ENCODE results near the gene NCBP2.

NCBP2 gene

GRCh38 chr3:196931828-196932587 lies 10.3 kb downstream of the NCBP2 start:
- Histone ChIP-seq H3K79me2 (ENCODE audit: insufficient read depth, low read length) (no peaks in the 10 kb centered on the region), H3K9me2 (ENCODE audit: low read depth, low read length) (no peaks in the 10 kb centered on the region), H3K9ac (ENCODE audit: low read length) (peak overlapping the region; percentile 46), H3K27ac (ENCODE audit: low read depth, low read length, poor library complexity, severe bottlenecking) (peak overlapping the region; percentile 94), H4K20me1 (ENCODE audit: insufficient read depth, low read length) (no peaks in the 10 kb centered on the region), H3F3A (ENCODE audit: insufficient read depth, low read length) (peaks cover 5% of the 10 kb centered on the region; the same call in 1 of the 2 replicates), H3K9me3 (ENCODE audit: low read length) (no peaks in the 10 kb centered on the region), H3K4me1 (ENCODE audit: insufficient read depth, low read length, severe bottlenecking) (peaks cover 36% of the 10 kb centered on the region), H3K4me2 (ENCODE audit: low read length) (peak overlapping the region; percentile 64), H3K36me3 (ENCODE audit: insufficient read depth, low read length) (peaks cover 72% of the 10 kb centered on the region), H3K27me3 (ENCODE audit: insufficient read depth, low read length) (no peaks in the 10 kb centered on the region), H2AFZ (ENCODE audit: low read length) (no peak overlapping the region), H3K4me3 (ENCODE audit: low read depth, low read length, poor library complexity, severe bottlenecking) (peak overlapping the region; percentile 42)
- TF ChIP-seq CTCF (IDR thresholded peaks at IDR 0.05; ENCODE audit: low read length) (no peak), EZH2 (IDR thresholded peaks at IDR 0.05; ENCODE audit: borderline replicate concordance, low read length) (no peak)

GRCh38 chr3:196931157-196931556 lies 11.2 kb downstream of the NCBP2 start:
- H4K20me1 ChIP-seq (ENCODE audit: insufficient read depth, low read length) = no peaks in the 10 kb centered on the region
- H3K4me1 ChIP-seq (ENCODE audit: insufficient read depth, low read length, severe bottlenecking) = peaks cover 36% of the 10 kb centered on the region
- H2AFZ ChIP-seq (ENCODE audit: low read length) = no peak overlapping the region
- no peaks in the 10 kb centered on the region for H3K79me2 ChIP-seq (ENCODE audit: insufficient read depth, low read length)
- peak overlapping the region; percentile 94 for H3K27ac ChIP-seq (ENCODE audit: low read depth, low read length, poor library complexity, severe bottlenecking)
- peak overlapping the region; percentile 42 for H3K4me3 ChIP-seq (ENCODE audit: low read depth, low read length, poor library complexity, severe bottlenecking)
- peak overlapping the region; percentile 64 for H3K4me2 ChIP-seq (ENCODE audit: low read length)
- H3K27me3 ChIP-seq (ENCODE audit: insufficient read depth, low read length) = no peaks in the 10 kb centered on the region
- no peaks in the 10 kb centered on the region for H3K9me2 ChIP-seq (ENCODE audit: low read depth, low read length)
- H3K36me3 ChIP-seq (ENCODE audit: insufficient read depth, low read length) = peaks cover 63% of the 10 kb centered on the region
- TF ChIP-seq EZH2 (IDR thresholded peaks at IDR 0.05; ENCODE audit: borderline replicate concordance, low read length) (no peak), CTCF (IDR thresholded peaks at IDR 0.05; ENCODE audit: low read length) (no peak)
- peaks cover 5% of the 10 kb centered on the region; the same call in 1 of the 2 replicates for H3F3A ChIP-seq (ENCODE audit: insufficient read depth, low read length)
- no peaks in the 10 kb centered on the region for H3K9me3 ChIP-seq (ENCODE audit: low read length)
- H3K9ac ChIP-seq (ENCODE audit: low read length) = peak overlapping the region; percentile 46; the same call in 1 of the 2 replicates

- H3K9ac ChIP-seq (ENCODE audit: low read length) = no peak overlapping the region
- TF ChIP-seq CTCF (IDR thresholded peaks at IDR 0.05; ENCODE audit: low read length) (no peak), EZH2 (IDR thresholded peaks at IDR 0.05; ENCODE audit: borderline replicate concordance, low read length) (no peak)
- no peaks in the 10 kb centered on the region for H3K27me3 ChIP-seq (ENCODE audit: insufficient read depth, low read length)
- peak overlapping the region; percentile 4 for H3K27ac ChIP-seq (ENCODE audit: low read depth, low read length, poor library complexity, severe bottlenecking)
- peaks cover 47% of the 10 kb centered on the region; the same call in 1 of the 2 replicates for H3K36me3 ChIP-seq (ENCODE audit: insufficient read depth, low read length)
- H3K9me3 ChIP-seq (ENCODE audit: low read length) = no peaks in the 10 kb centered on the region
- H3K4me2 ChIP-seq (ENCODE audit: low read length) = no peak overlapping the region
- no peak overlapping the region for H2AFZ ChIP-seq (ENCODE audit: low read length)
- H3K79me2 ChIP-seq (ENCODE audit: insufficient read depth, low read length) = no peaks in the 10 kb centered on the region
- H3F3A ChIP-seq (ENCODE audit: insufficient read depth, low read length) = no peaks in the 10 kb centered on the region; the same call in 1 of the 2 replicates
- no peak overlapping the region for H3K4me3 ChIP-seq (ENCODE audit: low read depth, low read length, poor library complexity, severe bottlenecking)
- no peaks in the 10 kb centered on the region for H4K20me1 ChIP-seq (ENCODE audit: insufficient read depth, low read length)
- H3K4me1 ChIP-seq (ENCODE audit: insufficient read depth, low read length, severe bottlenecking) = peaks cover 30% of the 10 kb centered on the region
- H3K9me2 ChIP-seq (ENCODE audit: low read depth, low read length) = no peaks in the 10 kb centered on the region
These were observed 14.5 kb downstream of the NCBP2 start for GRCh38 chr3:196927571-196928453.

Data from OCI-LY1 (cell line).